ENCODE data around the gene SLIRP.

Gene SLIRP

DNA sequence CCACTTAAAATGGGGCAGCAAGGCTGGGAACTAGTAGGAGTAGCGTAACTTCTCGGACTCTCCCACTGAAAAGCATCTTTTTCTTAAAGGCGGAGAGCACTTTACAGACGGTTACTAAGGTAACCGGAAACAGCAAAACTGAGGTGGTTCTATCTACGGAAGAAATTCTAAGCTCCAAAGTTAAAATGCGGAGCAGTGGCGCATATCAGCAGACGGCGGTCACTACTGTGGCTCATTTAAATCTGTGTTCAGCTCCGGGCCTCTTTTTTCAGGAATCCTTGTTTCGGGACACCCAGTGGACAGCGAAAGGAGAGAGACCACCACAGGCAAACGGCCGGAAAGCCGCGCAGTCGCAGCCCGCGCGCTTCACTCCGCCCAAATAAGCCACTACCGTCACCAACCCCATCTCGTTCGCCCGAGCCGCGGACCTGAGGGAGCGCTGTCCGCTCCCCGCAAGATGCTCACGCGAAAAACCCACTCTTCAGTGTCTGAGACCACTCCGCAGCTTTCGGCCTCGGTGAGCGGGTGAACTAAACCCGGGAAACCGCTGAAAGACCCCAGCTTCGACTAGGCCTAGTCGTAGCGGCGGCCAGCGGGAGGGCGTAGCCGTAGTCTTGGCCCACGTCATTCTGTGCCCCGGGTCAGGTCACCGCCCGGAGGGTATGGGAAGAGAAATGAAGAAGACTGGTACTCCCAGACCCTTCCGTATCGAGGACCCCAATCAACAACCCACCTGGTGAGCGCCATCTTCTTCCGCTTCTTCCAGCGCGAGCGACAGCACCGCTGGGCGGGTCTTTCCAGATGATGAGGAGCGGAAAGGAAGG, 52.7 kb downstream of the SLIRP start, which contains the start of gene SNW1:
TSS of gene SNW1 (minus strand) at position 776 of the 824 bp plus-strand sequence. CDS start at position 747, 29 bp downstream.
- H3K9ac ChIP-seq (ENCODE audit: low read length) = peak within 1 kb of the TSS; percentile 86
- peaks cover 51% of the 10 kb centered on the region for H3K79me2 ChIP-seq (ENCODE audit: insufficient read depth, low read length)

DNA sequence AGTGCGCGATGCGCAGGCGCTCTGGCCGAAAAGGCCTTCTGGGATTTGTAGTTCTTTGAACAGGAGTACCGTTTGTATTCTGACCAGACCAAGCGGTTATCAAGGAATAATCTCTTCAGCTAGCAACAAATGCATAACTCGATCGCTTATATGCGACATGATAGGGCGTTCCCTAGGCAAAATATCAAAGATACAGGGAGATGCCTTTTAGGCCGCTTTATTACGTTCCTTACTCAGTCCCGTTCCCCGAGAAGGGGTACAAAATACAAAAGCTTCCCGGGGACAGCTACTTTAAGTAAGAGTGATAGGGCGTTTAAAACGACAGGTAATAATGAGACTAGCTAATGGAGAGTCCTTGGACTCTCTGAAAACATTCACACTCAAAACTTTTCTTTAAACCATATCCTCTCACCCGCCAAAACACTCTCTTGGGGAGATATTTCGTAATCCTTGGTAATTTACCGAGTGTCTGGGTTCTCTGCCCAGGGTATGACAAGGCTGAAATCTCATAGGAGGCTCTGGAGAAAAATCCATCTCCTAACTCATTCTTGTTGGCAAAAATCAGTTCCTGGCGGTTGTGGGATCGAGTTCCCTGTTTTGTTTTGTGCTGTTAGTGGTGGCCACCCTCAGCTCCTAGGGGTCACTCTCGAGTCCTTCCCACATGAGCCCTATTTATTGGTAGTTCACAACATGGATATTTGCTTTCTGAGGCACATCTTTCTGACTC, 53.5 kb downstream of the SLIRP start:
- peak overlapping the region; percentile 86 for H3K9ac ChIP-seq (ENCODE audit: low read length)
- H3K27ac ChIP-seq (ENCODE audit: low read depth, low read length) = no peak overlapping the region
- TF ChIP-seq, protein P1, sequence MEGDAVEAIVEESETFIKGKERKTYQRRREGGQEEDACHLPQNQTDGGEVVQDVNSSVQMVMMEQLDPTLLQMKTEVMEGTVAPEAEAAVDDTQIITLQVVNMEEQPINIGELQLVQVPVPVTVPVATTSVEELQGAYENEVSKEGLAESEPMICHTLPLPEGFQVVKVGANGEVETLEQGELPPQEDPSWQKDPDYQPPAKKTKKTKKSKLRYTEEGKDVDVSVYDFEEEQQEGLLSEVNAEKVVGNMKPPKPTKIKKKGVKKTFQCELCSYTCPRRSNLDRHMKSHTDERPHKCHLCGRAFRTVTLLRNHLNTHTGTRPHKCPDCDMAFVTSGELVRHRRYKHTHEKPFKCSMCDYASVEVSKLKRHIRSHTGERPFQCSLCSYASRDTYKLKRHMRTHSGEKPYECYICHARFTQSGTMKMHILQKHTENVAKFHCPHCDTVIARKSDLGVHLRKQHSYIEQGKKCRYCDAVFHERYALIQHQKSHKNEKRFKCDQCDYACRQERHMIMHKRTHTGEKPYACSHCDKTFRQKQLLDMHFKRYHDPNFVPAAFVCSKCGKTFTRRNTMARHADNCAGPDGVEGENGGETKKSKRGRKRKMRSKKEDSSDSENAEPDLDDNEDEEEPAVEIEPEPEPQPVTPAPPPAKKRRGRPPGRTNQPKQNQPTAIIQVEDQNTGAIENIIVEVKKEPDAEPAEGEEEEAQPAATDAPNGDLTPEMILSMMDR (IDR thresholded peaks at IDR 0.05; ENCODE audit: insufficient read depth, low read length, poor library complexity, severe bottlenecking) = no peak
- TF ChIP-seq EZH2phosphoT487 (conservative IDR thresholded peaks at IDR 0.05; ENCODE audit: low read length) = no peak
- H3K4me2 ChIP-seq (ENCODE audit: low read depth, low read length, poor library complexity, severe bottlenecking) = peak overlapping the region; percentile 88
- H3K9me2 ChIP-seq (replicated peaks; ENCODE audit: insufficient read depth, low read length) = no peaks in the 10 kb centered on the region
- no peaks in the 10 kb centered on the region for H3F3A ChIP-seq (ENCODE audit: insufficient read depth)
- no peaks in the 10 kb centered on the region; the same call in 1 of the 2 replicates for H4K20me1 ChIP-seq (ENCODE audit: low read depth, low read length)
- H2AFZ ChIP-seq (ENCODE audit: low read depth, low read length, severe bottlenecking) = peak overlapping the region; percentile 99
- peaks cover 45% of the 10 kb centered on the region for H3K79me2 ChIP-seq (ENCODE audit: insufficient read depth, low read length)
- H3K27me3 ChIP-seq (ENCODE audit: low read length) = no peaks in the 10 kb centered on the region
- no peaks in the 10 kb centered on the region for H3K9me3 ChIP-seq (ENCODE audit: insufficient read depth, low read length)
- no peaks in the 10 kb centered on the region; the same call in 1 of the 2 replicates for H3K36me3 ChIP-seq (ENCODE audit: low read length)
- H3K4me3 ChIP-seq (ENCODE audit: insufficient read depth, low read length, poor library complexity, severe bottlenecking) = peak overlapping the region; percentile 87

More for the DNA sequence above, 52.7 kb downstream of the SLIRP start, which contains the start of gene SNW1:
- no peaks in the 10 kb centered on the region for H3K9me2 ChIP-seq (replicated peaks; ENCODE audit: insufficient read depth, low read length)
- no peaks in the 10 kb centered on the region for H3F3A ChIP-seq (ENCODE audit: insufficient read depth)
- peak within 1 kb of the TSS; percentile 99 for H2AFZ ChIP-seq (ENCODE audit: low read depth, low read length, severe bottlenecking)
- no peaks in the 10 kb centered on the region; the same call in 1 of the 2 replicates for H4K20me1 ChIP-seq (ENCODE audit: low read depth, low read length)
- no peaks in the 10 kb centered on the region for H3K27me3 ChIP-seq (ENCODE audit: low read length)
- H3K27ac ChIP-seq (ENCODE audit: low read depth, low read length) = peak within 1 kb of the TSS; percentile 69
- H3K9me3 ChIP-seq (ENCODE audit: insufficient read depth, low read length) = no peaks in the 10 kb centered on the region
- TF ChIP-seq, protein P1 (IDR thresholded peaks at IDR 0.05; ENCODE audit: insufficient read depth, low read length, poor library complexity, severe bottlenecking) = no peak
- no peak for TF ChIP-seq EZH2phosphoT487 (conservative IDR thresholded peaks at IDR 0.05; ENCODE audit: low read length)
- no peaks in the 10 kb centered on the region; the same call in 1 of the 2 replicates for H3K36me3 ChIP-seq (ENCODE audit: low read length)
- H3K4me3 ChIP-seq (ENCODE audit: insufficient read depth, low read length, poor library complexity, severe bottlenecking) = peak within 1 kb of the TSS; percentile 87
- H3K4me2 ChIP-seq (ENCODE audit: low read depth, low read length, poor library complexity, severe bottlenecking) = peak within 1 kb of the TSS; percentile 88

DNA sequence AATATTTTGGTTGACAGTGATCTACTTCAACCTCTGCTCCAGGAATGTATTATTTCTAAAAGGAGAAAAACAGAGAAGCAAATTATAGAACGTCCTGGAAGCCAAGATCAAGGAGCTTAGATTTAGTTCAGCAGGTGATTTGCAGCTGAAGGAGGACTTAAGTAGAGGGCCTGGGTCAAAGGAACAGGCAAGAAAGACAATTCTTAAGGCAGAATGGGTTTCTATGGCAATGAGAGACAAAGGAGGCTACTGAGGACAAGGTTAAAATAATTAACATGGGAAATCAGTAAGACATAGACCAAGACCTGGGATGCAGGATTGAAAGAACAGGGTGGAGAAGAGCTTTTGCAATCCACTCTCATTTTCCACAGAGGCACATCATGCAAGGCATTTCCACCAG, 55.4 kb downstream of the SLIRP start:
- Histone ChIP-seq H3K79me2 (ENCODE audit: insufficient read depth, low read length) (peaks cover 25% of the 10 kb centered on the region), H3K9me2 (replicated peaks; ENCODE audit: insufficient read depth, low read length) (no peaks in the 10 kb centered on the region), H4K20me1 (ENCODE audit: low read depth, low read length) (no peaks in the 10 kb centered on the region; the same call in 1 of the 2 replicates), H3K9me3 (ENCODE audit: insufficient read depth, low read length) (no peaks in the 10 kb centered on the region), H3K27me3 (ENCODE audit: low read length) (no peaks in the 10 kb centered on the region), H3K36me3 (ENCODE audit: low read length) (no peaks in the 10 kb centered on the region), H3K9ac (ENCODE audit: low read length) (no peak overlapping the region), H3F3A (ENCODE audit: insufficient read depth) (no peaks in the 10 kb centered on the region), H3K4me2 (ENCODE audit: low read depth, low read length, poor library complexity, severe bottlenecking) (no peak overlapping the region), H2AFZ (ENCODE audit: low read depth, low read length, severe bottlenecking) (no peak overlapping the region), H3K27ac (ENCODE audit: low read depth, low read length) (no peak overlapping the region), H3K4me3 (ENCODE audit: insufficient read depth, low read length, poor library complexity, severe bottlenecking) (no peak overlapping the region)
- TF ChIP-seq, protein P1 (IDR thresholded peaks at IDR 0.05; ENCODE audit: insufficient read depth, low read length, poor library complexity, severe bottlenecking) = no peak
- no peak for TF ChIP-seq EZH2phosphoT487 (conservative IDR thresholded peaks at IDR 0.05; ENCODE audit: low read length)

Data from SU-DHL-6 (cell line).